ENCODE results near the gene NPHP4. TPM values are rescaled to one million over a fixed set of nuclear protein-coding genes. Genes with fewer than 3 reads are reported as not detected.

Gene NPHP4
- polyA plus RNA-seq, 1 of the 3 experiments (the other 2 are of a cell fraction), result 7.0 TPM

DNA sequence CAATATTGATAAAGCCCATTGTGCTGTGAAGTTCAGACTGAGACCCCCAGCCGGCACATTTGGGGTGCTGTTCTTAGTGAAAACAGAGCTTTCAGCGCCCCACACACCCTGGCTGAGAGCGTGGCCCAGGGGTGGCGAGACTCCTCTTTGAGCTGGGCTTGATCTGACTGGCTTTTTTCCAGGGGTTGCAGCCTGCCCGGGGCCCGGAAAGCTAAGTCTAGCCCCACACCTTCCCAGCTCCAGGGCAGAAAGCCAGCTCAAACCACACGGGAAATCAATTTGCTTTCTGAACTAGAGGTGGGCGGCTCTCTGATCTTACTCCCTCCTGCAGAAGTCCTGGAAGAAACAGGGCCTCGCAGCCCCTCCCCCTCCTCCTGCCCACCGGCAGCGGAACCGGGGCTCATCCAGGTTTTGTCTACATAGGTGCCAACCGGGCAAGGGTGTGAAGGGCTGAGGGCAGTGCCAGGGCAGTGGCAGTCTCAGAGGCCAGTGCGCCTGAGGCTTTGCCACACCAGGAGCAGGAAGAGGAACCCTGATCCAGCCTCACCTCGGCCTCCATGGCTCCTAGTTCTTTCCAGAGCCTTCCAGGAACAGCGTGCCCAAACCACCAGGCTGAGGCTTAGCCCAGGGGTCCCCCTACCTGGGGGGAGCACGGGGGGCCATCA lies 155.3 kb downstream of the NPHP4 start:
- H3K9me2 ChIP-seq, result no peaks in the 10 kb centered on the region
- peaks cover 0 to 20% of the 10 kb centered on the region in 2 experiments; a peak in 1 of 4 replicates for H3K4me1 ChIP-seq (ENCODE audit: control insufficient read depth in 1 of 2, insufficient read depth in 2 of 2, low read depth in 1 of 2, low read length in 1 of 2)
- H3K4me3 ChIP-seq (ENCODE audit: low read depth in 2 of 2, low read length in 1 of 2), result no peak overlapping the region
- TF ChIP-seq EZH2phosphoT487 (IDR thresholded peaks at IDR 0.05; ENCODE audit: borderline replicate concordance, low read depth) (no peak), JUND (IDR thresholded peaks at IDR 0.05) (no peak), SIN3A (IDR thresholded peaks at IDR 0.05; ENCODE audit: borderline replicate concordance, low read depth, low read length) (no peak), GABPA (IDR thresholded peaks at IDR 0.05; ENCODE audit: low read depth) (no peak), CHD2 (IDR thresholded peaks at IDR 0.05; ENCODE audit: low read length, partially characterized antibody) (no peak), TAF1 (IDR thresholded peaks at IDR 0.05; ENCODE audit: borderline replicate concordance, low read depth, low read length) (no peak), TEAD4 (IDR thresholded peaks at IDR 0.05; ENCODE audit: borderline replicate concordance, insufficient read depth) (no peak)
- TF ChIP-seq, protein P1, sequence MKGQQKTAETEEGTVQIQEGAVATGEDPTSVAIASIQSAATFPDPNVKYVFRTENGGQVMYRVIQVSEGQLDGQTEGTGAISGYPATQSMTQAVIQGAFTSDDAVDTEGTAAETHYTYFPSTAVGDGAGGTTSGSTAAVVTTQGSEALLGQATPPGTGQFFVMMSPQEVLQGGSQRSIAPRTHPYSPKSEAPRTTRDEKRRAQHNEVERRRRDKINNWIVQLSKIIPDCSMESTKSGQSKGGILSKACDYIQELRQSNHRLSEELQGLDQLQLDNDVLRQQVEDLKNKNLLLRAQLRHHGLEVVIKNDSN (IDR thresholded peaks at IDR 0.05; ENCODE audit: borderline replicate concordance, low read depth), result no peak
- TF ChIP-seq, protein P2, sequence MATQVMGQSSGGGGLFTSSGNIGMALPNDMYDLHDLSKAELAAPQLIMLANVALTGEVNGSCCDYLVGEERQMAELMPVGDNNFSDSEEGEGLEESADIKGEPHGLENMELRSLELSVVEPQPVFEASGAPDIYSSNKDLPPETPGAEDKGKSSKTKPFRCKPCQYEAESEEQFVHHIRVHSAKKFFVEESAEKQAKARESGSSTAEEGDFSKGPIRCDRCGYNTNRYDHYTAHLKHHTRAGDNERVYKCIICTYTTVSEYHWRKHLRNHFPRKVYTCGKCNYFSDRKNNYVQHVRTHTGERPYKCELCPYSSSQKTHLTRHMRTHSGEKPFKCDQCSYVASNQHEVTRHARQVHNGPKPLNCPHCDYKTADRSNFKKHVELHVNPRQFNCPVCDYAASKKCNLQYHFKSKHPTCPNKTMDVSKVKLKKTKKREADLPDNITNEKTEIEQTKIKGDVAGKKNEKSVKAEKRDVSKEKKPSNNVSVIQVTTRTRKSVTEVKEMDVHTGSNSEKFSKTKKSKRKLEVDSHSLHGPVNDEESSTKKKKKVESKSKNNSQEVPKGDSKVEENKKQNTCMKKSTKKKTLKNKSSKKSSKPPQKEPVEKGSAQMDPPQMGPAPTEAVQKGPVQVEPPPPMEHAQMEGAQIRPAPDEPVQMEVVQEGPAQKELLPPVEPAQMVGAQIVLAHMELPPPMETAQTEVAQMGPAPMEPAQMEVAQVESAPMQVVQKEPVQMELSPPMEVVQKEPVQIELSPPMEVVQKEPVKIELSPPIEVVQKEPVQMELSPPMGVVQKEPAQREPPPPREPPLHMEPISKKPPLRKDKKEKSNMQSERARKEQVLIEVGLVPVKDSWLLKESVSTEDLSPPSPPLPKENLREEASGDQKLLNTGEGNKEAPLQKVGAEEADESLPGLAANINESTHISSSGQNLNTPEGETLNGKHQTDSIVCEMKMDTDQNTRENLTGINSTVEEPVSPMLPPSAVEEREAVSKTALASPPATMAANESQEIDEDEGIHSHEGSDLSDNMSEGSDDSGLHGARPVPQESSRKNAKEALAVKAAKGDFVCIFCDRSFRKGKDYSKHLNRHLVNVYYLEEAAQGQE (IDR thresholded peaks at IDR 0.05; ENCODE audit: low read depth, low read length), result no peak
- TF ChIP-seq, protein P3, sequence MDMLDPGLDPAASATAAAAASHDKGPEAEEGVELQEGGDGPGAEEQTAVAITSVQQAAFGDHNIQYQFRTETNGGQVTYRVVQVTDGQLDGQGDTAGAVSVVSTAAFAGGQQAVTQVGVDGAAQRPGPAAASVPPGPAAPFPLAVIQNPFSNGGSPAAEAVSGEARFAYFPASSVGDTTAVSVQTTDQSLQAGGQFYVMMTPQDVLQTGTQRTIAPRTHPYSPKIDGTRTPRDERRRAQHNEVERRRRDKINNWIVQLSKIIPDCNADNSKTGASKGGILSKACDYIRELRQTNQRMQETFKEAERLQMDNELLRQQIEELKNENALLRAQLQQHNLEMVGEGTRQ (IDR thresholded peaks at IDR 0.05; ENCODE audit: borderline replicate concordance, low read depth, low read length), result no peak
- TF ChIP-seq, protein P4, sequence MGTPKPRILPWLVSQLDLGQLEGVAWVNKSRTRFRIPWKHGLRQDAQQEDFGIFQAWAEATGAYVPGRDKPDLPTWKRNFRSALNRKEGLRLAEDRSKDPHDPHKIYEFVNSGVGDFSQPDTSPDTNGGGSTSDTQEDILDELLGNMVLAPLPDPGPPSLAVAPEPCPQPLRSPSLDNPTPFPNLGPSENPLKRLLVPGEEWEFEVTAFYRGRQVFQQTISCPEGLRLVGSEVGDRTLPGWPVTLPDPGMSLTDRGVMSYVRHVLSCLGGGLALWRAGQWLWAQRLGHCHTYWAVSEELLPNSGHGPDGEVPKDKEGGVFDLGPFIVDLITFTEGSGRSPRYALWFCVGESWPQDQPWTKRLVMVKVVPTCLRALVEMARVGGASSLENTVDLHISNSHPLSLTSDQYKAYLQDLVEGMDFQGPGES (IDR thresholded peaks at IDR 0.05; ENCODE audit: low read depth, low read length), result no peak
- TF ChIP-seq, protein P5, sequence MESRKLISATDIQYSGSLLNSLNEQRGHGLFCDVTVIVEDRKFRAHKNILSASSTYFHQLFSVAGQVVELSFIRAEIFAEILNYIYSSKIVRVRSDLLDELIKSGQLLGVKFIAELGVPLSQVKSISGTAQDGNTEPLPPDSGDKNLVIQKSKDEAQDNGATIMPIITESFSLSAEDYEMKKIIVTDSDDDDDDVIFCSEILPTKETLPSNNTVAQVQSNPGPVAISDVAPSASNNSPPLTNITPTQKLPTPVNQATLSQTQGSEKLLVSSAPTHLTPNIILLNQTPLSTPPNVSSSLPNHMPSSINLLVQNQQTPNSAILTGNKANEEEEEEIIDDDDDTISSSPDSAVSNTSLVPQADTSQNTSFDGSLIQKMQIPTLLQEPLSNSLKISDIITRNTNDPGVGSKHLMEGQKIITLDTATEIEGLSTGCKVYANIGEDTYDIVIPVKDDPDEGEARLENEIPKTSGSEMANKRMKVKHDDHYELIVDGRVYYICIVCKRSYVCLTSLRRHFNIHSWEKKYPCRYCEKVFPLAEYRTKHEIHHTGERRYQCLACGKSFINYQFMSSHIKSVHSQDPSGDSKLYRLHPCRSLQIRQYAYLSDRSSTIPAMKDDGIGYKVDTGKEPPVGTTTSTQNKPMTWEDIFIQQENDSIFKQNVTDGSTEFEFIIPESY (IDR thresholded peaks at IDR 0.05; ENCODE audit: borderline replicate concordance, low read depth), result no peak
- TF ChIP-seq, protein P6, sequence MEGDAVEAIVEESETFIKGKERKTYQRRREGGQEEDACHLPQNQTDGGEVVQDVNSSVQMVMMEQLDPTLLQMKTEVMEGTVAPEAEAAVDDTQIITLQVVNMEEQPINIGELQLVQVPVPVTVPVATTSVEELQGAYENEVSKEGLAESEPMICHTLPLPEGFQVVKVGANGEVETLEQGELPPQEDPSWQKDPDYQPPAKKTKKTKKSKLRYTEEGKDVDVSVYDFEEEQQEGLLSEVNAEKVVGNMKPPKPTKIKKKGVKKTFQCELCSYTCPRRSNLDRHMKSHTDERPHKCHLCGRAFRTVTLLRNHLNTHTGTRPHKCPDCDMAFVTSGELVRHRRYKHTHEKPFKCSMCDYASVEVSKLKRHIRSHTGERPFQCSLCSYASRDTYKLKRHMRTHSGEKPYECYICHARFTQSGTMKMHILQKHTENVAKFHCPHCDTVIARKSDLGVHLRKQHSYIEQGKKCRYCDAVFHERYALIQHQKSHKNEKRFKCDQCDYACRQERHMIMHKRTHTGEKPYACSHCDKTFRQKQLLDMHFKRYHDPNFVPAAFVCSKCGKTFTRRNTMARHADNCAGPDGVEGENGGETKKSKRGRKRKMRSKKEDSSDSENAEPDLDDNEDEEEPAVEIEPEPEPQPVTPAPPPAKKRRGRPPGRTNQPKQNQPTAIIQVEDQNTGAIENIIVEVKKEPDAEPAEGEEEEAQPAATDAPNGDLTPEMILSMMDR (IDR thresholded peaks at IDR 0.05), result no peak
- H3K9ac ChIP-seq, result no peak overlapping the region
- WGBS (ENCODE audit: low lambda C conversion rate), result 18% methylated on average over 5 of the region's 17 CpGs
- no peaks in the 10 kb centered on the region for H3K36me3 ChIP-seq (replicated peaks in 1 of 2; ENCODE audit: control insufficient read depth in 1 of 2, insufficient read depth in 2 of 2, low read length in 1 of 2)
- CTCF ChIA-PET, result interaction anchor here (1.7 to 1.8 kb wide), 2 partner anchors 9 to 91 kb away, joined by 7 to 8 read pairs; no protein-coding TSS in a partner anchor
- H2AFZ ChIP-seq (ENCODE audit: low read depth), result no peak overlapping the region
- H3K4me2 ChIP-seq, result no peak overlapping the region
- DNase-seq, result no peak
- H3K27me3 ChIP-seq (ENCODE audit: insufficient read depth), result no peaks in the 10 kb centered on the region
- H3K9me3 ChIP-seq, result no peaks in the 10 kb centered on the region
- H4K20me1 ChIP-seq (ENCODE audit: insufficient read depth), result no peaks in the 10 kb centered on the region
- POLR2A ChIA-PET, result interaction anchor here (0.5 kb wide), 1 partner anchor 66 kb away, joined by 3 read pairs; no protein-coding TSS in a partner anchor
- no peaks in the 10 kb centered on the region for H3F3A ChIP-seq (replicated peaks; ENCODE audit: insufficient read depth)
- H3K79me2 ChIP-seq (ENCODE audit: insufficient read depth), result no peaks in the 10 kb centered on the region
- no peak overlapping the region for H3K27ac ChIP-seq (ENCODE audit: low read depth in 2 of 2, low read length in 1 of 2)
